Trophoblast cell (in vitro differentiated cells and primary cell): Measurements from ENCODE around the gene LIMK1.

Source experiments
- DNase-seq, 2 donors: peaks; one replicate each; pipeline ENCODE4 v3.0.0-alpha.2; 2016
- H2AFZ ChIP-seq: 2 replicates; pipeline ENCODE4 v1.6.1; 2013; ENCODE audit warnings: low read length, moderate library complexity, mild to moderate bottlenecking; ENCODE audit not compliant: insufficient read depth, poor library complexity
- H2AK5ac ChIP-seq: 2 replicates; pipeline ENCODE4 v1.6.1; 2013; ENCODE audit warnings: mild to moderate bottlenecking, low read length
- H2BK120ac ChIP-seq: 2 replicates; pipeline ENCODE4 v1.6.1; 2013; ENCODE audit warnings: low read length, mild to moderate bottlenecking, moderate library complexity; ENCODE audit not compliant: insufficient read depth, poor library complexity
- H2BK12ac ChIP-seq: 2 replicates; pipeline ENCODE4 v1.6.1; 2013; ENCODE audit warnings: mild to moderate bottlenecking, low read length, moderate library complexity
- H2BK5ac ChIP-seq: 2 replicates; pipeline ENCODE4 v1.6.1; 2013; ENCODE audit warnings: low read length, low read depth, moderate library complexity, mild to moderate bottlenecking; ENCODE audit not compliant: poor library complexity
- H3K14ac ChIP-seq: 2 replicates; pipeline ENCODE4 v1.6.1; 2013; ENCODE audit warnings: mild to moderate bottlenecking, low read length
- H3K18ac ChIP-seq: 2 replicates; pipeline ENCODE4 v1.6.1; 2013; ENCODE audit warnings: mild to moderate bottlenecking, low read length
- H3K23ac ChIP-seq: 2 replicates; pipeline ENCODE4 v1.6.1; 2013; ENCODE audit warnings: low read length
- H3K27ac ChIP-seq: 2 replicates; pipeline ENCODE4 v1.5.1; 2013; ENCODE audit warnings: low read depth, mild to moderate bottlenecking, inconsistent platforms, low read length, moderate library complexity
- H3K27me3 ChIP-seq: 2 replicates; pipeline ENCODE4 v1.6.1; 2013; ENCODE audit warnings: inconsistent platforms, mild to moderate bottlenecking, low read length, moderate library complexity; ENCODE audit not compliant: insufficient read depth
- H3K36me3 ChIP-seq, 2 experiments: 1 replicate in 1 of 2; 2 replicates in 1 of 2; pipeline ENCODE4 v1.6.1; 2013; ENCODE audit warnings: low read length in 2 of 2, mild to moderate bottlenecking in 2 of 2, moderate library complexity in 1 of 2; ENCODE audit not compliant: insufficient read depth in 2 of 2, control insufficient read depth in 1 of 2
- H3K4ac ChIP-seq: 2 replicates; pipeline ENCODE4 v1.6.1; 2013; ENCODE audit warnings: low read depth, mild to moderate bottlenecking, low read length, moderate library complexity
- H3K4me1 ChIP-seq, 2 experiments: 1 replicate in 1 of 2; 2 replicates in 1 of 2; pipeline ENCODE4 v1.6.1; 2013; ENCODE audit warnings: low read length in 2 of 2, mild to moderate bottlenecking in 2 of 2, moderate library complexity in 1 of 2; ENCODE audit not compliant: insufficient read depth in 2 of 2, control insufficient read depth in 1 of 2
- H3K4me2 ChIP-seq: 2 replicates; pipeline ENCODE4 v1.6.1; 2013; ENCODE audit warnings: inconsistent platforms, mild to moderate bottlenecking, low read length, moderate library complexity
- H3K4me3 ChIP-seq: 2 replicates; pipeline ENCODE4 v1.5.1; 2013; ENCODE audit warnings: mild to moderate bottlenecking, low read depth, low read length, inconsistent platforms
- H3K79me1 ChIP-seq: one replicate; pipeline ENCODE4 v1.6.1; 2013; ENCODE audit warnings: low read length
- H3K79me2 ChIP-seq: 2 replicates; pipeline ENCODE4 v1.6.1; 2013; ENCODE audit warnings: low read length, mild to moderate bottlenecking; ENCODE audit not compliant: control insufficient read depth, insufficient read depth, poor library complexity
- H3K9ac ChIP-seq: 2 replicates; pipeline ENCODE4 v1.6.1; 2013; ENCODE audit warnings: mild to moderate bottlenecking, low read length
- H3K9me3 ChIP-seq: 2 replicates; pipeline ENCODE4 v1.6.1; 2013; ENCODE audit warnings: low read depth, mild to moderate bottlenecking, control low read depth, inconsistent platforms, low read length; ENCODE audit not compliant: insufficient read depth
- H4K12ac ChIP-seq: 2 replicates; pipeline ENCODE4 v1.6.1; 2013; ENCODE audit warnings: low read depth, mild to moderate bottlenecking, low read length, moderate library complexity
- H4K8ac ChIP-seq: 2 replicates; pipeline ENCODE4 v1.6.1; 2013; ENCODE audit warnings: low read depth, mild to moderate bottlenecking, low read length, moderate library complexity
- H4K91ac ChIP-seq: one replicate; pipeline ENCODE4 v1.6.1; 2013; ENCODE audit warnings: low read depth, mild to moderate bottlenecking, low read length, moderate library complexity
- WGBS: extraction: QIAGEN DNeasy Blood & Tissue Kit; methylation state at CpG from one replicate; pipeline ENCODE4 v1.1.7; 2013; ENCODE audit warnings: missing lambda C conversion rate; ENCODE audit not compliant: insufficient read length, insufficient coverage; ENCODE audit errors: extremely low coverage; 5-methylcytosine and 5-hydroxymethylcytosine counted together

The LIMK1 gene

DNA sequence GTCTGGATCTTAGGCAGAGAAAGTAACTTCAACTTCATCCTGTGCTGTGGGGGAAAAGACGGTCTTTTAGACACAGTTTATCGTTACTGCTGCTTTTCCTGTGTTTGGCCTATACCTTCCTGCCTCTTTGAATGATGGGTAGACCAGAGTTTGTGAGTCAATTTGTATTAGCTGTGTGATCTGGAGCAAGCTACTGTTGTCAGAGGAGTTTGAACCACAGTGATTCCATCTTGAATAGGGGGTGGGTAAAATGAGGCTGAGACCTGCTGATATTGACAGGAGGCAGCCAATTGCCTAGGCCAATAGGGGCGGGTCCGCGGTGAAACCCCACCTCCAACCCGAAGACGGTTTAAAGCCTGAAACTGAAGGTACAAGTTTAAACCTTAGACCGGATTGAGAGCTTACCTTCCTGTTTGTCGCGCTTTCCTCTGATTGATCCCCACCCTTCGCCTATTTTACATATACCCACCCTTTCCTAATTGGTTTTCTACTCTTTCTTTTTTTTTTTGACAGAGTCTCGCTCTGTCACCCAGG lies 54.8 kb downstream of the LIMK1 start:
- Histone ChIP-seq H4K91ac (no peak overlapping the region), H3K14ac (no peak overlapping the region), H3K18ac (no peak overlapping the region), H3K9ac (no peak overlapping the region), H2BK5ac (no peak overlapping the region), H3K23ac (no peak overlapping the region), H3K27me3 (no peaks in the 10 kb centered on the region), H2AFZ (no peak overlapping the region), H4K8ac (no peak overlapping the region), H3K79me1 (peaks cover 4% of the 10 kb centered on the region), H4K12ac (no peak overlapping the region), H2AK5ac (no peak overlapping the region), H3K4ac (no peak overlapping the region), H2BK120ac (no peak overlapping the region), H3K4me3 (no peak overlapping the region), H3K79me2 (no peaks in the 10 kb centered on the region), H2BK12ac (no peak overlapping the region), H3K9me3 (no peaks in the 10 kb centered on the region), H3K4me2 (peak overlapping the region; percentile 17), H3K36me3 (no peaks in the 10 kb centered on the region), H3K27ac (no peak overlapping the region), H3K4me1 (peaks cover 11 to 14% of the 10 kb centered on the region in 2 experiments)
- peak in 1 of 2 donors; percentile 38 for DNase-seq
- WGBS, result no CpG with 5 or more reads among the region's 12 CpGs

DNA sequence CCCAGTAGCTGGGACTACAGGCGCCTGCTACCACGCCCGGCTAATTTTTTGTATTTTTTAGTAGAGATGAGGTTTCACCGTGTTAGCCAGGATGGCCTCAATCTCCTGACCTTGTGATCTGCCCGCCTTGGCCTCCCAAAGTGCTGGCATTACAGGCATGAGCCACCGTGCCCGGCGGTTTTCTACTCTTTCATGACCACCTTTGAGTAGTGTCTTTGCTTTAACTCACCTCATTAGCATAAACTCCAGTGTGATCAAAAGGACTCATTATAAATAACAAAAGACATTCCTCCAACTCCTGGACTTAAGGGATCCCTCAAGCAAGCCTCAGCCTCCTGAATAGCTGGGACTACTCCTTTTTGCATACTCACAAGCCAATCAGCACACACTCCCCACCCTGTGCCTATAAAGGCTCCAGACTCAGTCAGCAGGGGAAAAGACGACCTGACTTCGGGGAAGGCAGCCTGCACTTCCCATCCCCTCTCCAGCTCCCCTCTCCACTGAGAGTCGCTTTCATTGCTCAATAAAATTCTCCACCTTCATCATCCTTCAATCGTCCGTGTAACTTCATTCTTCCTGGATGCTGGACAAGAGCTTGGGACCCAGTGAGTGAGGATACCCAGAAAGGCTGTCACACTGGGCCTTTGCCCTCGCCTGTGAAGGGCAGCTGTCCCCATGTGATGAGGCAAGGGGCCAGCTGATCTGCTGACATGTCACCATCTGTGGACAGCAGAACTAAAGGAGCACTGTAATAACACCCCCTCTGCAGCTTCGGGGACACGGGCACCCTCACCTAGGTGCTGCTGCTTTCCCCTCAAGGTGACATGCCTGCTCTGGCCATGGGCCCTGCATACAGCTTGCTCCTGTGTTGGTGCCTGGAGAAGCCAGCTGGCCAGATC lies 55.6 kb downstream of the LIMK1 start:
- Histone ChIP-seq H3K4me3 (no peak overlapping the region), H2BK120ac (no peak overlapping the region), H3K4me2 (no peak overlapping the region), H3K79me1 (peaks cover 2% of the 10 kb centered on the region), H3K4me1 (peaks cover 7% of the 10 kb centered on the region in 2 experiments), H3K79me2 (no peaks in the 10 kb centered on the region), H3K23ac (no peak overlapping the region), H2AFZ (no peak overlapping the region), H4K12ac (no peak overlapping the region), H3K9me3 (no peaks in the 10 kb centered on the region), H3K18ac (no peak overlapping the region), H2AK5ac (no peak overlapping the region), H3K27ac (no peak overlapping the region), H4K91ac (no peak overlapping the region), H2BK5ac (no peak overlapping the region), H4K8ac (no peak overlapping the region), H3K14ac (no peak overlapping the region), H3K27me3 (no peaks in the 10 kb centered on the region), H3K9ac (no peak overlapping the region), H2BK12ac (no peak overlapping the region), H3K4ac (no peak overlapping the region), H3K36me3 (no peaks in the 10 kb centered on the region)
- DNase-seq, result no peak
- no CpG with 5 or more reads among the region's 16 CpGs for WGBS

DNA sequence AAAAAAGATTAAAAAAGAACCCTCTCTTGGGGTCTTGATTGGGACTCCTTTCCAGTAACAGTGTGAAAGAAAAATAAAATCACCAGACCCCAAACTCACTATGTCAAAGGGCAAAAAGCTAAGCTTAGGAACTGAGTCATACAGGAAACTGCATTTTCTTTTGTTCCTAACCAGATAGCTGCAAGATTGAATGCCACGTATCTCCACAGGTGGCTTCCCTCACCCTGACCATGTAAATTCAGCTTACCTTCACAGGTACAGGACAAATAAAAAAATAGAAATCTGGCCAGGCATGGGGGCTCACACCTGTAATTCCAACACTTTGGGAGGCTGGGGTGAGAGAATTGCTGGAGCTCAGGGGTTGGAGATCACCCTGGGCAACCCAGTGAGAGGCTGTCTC lies 58.1 kb downstream of the LIMK1 start:
- Histone ChIP-seq H3K79me1 (peaks cover 2% of the 10 kb centered on the region), H3K18ac (no peak overlapping the region), H4K91ac (peak overlapping the region; percentile 43)

DNA sequence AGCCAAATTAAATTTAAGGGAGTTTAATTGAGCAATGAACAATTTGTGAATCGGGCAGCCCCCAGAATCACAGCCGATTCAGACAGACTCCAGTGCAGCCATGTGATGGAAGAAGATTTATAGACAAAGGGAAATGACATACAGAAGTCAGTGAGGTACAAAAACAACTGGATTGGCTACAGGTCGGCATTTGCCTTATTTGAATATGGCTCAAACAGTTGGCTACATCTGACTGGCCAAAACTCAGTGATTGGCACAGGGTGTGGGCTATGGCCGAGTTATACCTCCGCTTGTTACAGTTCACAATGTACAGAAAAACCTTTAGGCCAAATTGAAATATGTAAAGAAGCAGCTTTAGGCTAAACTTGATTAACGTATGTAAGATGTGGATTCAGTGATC lies 59.8 kb downstream of the LIMK1 start:
- H3K23ac ChIP-seq, result no peak overlapping the region
- H2BK12ac ChIP-seq, result no peak overlapping the region
- H3K18ac ChIP-seq, result no peak overlapping the region
- H3K14ac ChIP-seq, result no peak overlapping the region
- H3K27me3 ChIP-seq, result no peaks in the 10 kb centered on the region
- H3K36me3 ChIP-seq, result no peaks in the 10 kb centered on the region
- no peak overlapping the region for H4K8ac ChIP-seq
- no peak overlapping the region for H2BK120ac ChIP-seq
- H2AK5ac ChIP-seq, result no peak overlapping the region
- H3K79me2 ChIP-seq, result no peaks in the 10 kb centered on the region
- H3K4me1 ChIP-seq, result peaks cover 6 to 7% of the 10 kb centered on the region in 2 experiments
- H3K4me3 ChIP-seq, result no peak overlapping the region
- H3K27ac ChIP-seq, result no peak overlapping the region
- no peak overlapping the region for H3K9ac ChIP-seq
- no CpG with 5 or more reads among the region's 6 CpGs for whole genome bisulfite sequencing
- H4K12ac ChIP-seq, result no peak overlapping the region
- H2AFZ ChIP-seq, result no peak overlapping the region
- H3K4me2 ChIP-seq, result no peak overlapping the region
- H2BK5ac ChIP-seq, result no peak overlapping the region
- peaks cover 2% of the 10 kb centered on the region for H3K79me1 ChIP-seq
- peaks cover 3% of the 10 kb centered on the region for H3K9me3 ChIP-seq
- no peak overlapping the region for H3K4ac ChIP-seq
- peak in 1 of 2 donors; percentile 47 for DNase-seq
- no peak overlapping the region for H4K91ac ChIP-seq

More for the DNA sequence above, 58.1 kb downstream of the LIMK1 start:
- no peaks in the 10 kb centered on the region for H3K36me3 ChIP-seq
- H3K14ac ChIP-seq, result peak overlapping the region; percentile 68
- no peak overlapping the region for H3K23ac ChIP-seq
- H4K12ac ChIP-seq, result no peak overlapping the region
- H2AK5ac ChIP-seq, result no peak overlapping the region
- H3K4ac ChIP-seq, result peak overlapping the region; percentile 13
- H2BK5ac ChIP-seq, result peak overlapping the region; percentile 55
- peak overlapping the region; percentile 75 for H2BK12ac ChIP-seq
- peak; percentile 45 to 78 for DNase-seq
- H3K4me1 ChIP-seq, result peaks cover 6 to 7% of the 10 kb centered on the region in 2 experiments
- peak overlapping the region; percentile 59 for H2AFZ ChIP-seq
- no peaks in the 10 kb centered on the region for H3K79me2 ChIP-seq
- H3K27me3 ChIP-seq, result no peaks in the 10 kb centered on the region
- no CpG with 5 or more reads among the region's 1 CpG for WGBS
- H3K4me2 ChIP-seq, result peak overlapping the region; percentile 25
- no peak overlapping the region for H2BK120ac ChIP-seq
- H3K4me3 ChIP-seq, result no peak overlapping the region
- no peak overlapping the region for H3K9ac ChIP-seq
- H4K8ac ChIP-seq, result peak overlapping the region; percentile 45
- no peak overlapping the region for H3K27ac ChIP-seq
- H3K9me3 ChIP-seq, result peaks cover 3% of the 10 kb centered on the region
